ENCODE measurements around the gene RHEB.

RHEB gene

GRCh38 chr7:151553356-151553755, 33.7 kb upstream of the RHEB start:
- H3K27ac ChIP-seq, result peak overlapping the region; percentile 69
- TF ChIP-seq, protein P1, sequence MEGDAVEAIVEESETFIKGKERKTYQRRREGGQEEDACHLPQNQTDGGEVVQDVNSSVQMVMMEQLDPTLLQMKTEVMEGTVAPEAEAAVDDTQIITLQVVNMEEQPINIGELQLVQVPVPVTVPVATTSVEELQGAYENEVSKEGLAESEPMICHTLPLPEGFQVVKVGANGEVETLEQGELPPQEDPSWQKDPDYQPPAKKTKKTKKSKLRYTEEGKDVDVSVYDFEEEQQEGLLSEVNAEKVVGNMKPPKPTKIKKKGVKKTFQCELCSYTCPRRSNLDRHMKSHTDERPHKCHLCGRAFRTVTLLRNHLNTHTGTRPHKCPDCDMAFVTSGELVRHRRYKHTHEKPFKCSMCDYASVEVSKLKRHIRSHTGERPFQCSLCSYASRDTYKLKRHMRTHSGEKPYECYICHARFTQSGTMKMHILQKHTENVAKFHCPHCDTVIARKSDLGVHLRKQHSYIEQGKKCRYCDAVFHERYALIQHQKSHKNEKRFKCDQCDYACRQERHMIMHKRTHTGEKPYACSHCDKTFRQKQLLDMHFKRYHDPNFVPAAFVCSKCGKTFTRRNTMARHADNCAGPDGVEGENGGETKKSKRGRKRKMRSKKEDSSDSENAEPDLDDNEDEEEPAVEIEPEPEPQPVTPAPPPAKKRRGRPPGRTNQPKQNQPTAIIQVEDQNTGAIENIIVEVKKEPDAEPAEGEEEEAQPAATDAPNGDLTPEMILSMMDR (conservative IDR thresholded peaks at IDR 0.05), result no peak

DNA sequence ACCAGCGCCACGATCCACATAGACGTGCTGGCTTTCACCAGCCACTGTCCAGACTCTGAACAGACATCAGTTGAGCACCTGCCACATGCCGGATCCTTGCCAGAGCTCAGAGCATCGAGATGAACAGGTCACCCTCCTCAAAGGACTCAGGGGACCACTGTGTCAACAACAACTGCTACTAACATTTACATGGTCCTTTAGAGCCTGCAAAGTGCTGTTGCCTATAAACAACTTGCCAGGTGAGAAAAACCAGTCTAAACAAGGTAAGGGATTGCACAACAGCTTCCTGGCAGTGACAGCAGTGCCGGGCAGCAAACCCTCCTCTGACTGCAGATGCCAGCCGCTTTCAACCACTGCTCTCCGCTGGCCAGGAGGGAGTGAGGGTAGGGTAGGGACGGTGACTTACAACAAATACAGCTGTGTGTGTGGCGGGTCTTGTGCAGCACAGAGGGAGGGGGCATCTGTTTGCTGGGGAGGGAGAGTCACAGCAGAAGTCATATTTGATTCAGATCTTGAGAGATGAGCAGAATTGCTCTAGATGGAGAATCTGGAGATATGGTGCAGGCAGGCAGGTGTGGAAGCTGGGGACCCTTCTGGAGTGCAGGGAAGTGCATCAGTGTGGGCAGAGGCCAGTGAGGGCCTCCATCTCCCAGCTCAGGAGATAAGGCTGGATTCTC, 32.8 kb upstream of the RHEB start:
- H3K27ac ChIP-seq, result peak overlapping the region; percentile 69
- TF ChIP-seq, protein P1 (conservative IDR thresholded peaks at IDR 0.05), result no peak

DNA sequence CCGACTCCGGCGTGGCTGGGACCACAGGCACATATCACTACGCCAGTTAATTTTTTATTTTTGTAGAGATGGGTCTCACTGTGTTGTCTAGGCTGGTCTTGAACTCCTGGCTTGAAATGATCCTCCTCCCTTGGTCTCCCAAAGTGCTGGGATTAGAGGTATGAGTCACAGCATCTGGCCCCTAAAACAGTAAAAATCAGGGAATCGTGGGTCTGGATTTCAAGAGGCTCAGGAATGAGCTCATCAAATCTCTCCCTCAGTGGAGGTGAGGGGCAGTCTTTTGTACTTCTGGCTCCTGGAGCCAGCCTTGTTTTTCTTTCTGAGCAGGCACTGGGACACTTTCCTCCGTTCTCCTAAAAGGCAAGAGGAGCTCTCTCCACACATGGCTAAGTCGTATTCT, 32.1 kb upstream of the RHEB start:
- TF ChIP-seq, protein P1 (conservative IDR thresholded peaks at IDR 0.05), result no peak
- H3K27ac ChIP-seq, result peak overlapping the region; percentile 69

DNA sequence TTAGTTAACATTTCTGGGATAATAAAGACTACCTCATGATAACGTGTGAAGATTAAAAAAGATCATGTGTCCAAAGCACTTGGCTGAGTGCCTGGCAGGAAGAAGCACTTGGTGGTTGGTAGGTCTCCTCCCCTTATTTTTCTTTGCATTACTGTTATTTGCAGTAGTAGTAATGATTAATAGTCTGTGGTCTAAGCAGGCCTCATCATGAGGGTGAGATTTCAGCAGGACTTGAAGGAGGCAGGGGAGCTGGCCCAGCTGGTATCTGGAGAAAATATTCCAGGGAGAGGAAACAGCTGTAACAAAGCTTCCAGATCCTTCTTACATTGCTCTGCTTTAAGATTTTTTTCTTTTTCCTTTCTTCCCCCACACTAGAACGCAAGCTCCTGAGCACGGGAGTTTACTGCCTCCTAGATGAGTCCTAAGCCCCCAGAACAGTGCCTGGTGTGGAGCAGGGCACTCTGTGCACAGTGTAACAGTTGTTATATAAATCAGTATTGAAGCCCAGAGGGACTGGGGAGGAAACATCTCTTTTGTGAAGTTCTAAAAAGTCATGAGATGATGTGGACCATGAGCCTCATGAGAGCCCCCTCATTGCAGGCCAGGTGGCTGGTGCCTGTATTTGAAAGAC, 31.1 kb upstream of the RHEB start:
- TF ChIP-seq, protein P1 (conservative IDR thresholded peaks at IDR 0.05), result no peak
- H3K27ac ChIP-seq, result peak overlapping the region; percentile 12; the same call in 1 of the 2 replicates

DNA sequence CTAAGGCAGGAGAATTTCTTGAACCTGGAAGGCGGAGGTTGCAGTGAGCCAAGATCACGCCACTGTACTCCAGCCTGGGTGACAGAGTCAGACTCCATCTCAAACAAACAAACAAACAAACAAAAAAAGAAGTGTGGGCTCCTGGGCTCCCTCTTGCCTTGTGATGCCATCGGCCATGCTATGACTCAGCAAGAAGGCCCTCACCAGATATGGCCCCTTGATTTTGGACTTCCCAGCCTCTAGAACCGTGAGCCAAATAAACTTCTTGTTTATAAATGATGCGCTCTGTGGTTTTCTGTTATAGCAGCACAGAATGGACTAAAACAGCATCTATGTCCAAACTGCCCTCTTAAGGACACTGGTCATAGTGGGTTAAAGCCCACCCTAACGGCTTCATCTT, 29.9 kb upstream of the RHEB start:
- TF ChIP-seq, protein P1 (conservative IDR thresholded peaks at IDR 0.05), result no peak
- peak overlapping the region; percentile 12; the same call in 1 of the 2 replicates for H3K27ac ChIP-seq

DNA sequence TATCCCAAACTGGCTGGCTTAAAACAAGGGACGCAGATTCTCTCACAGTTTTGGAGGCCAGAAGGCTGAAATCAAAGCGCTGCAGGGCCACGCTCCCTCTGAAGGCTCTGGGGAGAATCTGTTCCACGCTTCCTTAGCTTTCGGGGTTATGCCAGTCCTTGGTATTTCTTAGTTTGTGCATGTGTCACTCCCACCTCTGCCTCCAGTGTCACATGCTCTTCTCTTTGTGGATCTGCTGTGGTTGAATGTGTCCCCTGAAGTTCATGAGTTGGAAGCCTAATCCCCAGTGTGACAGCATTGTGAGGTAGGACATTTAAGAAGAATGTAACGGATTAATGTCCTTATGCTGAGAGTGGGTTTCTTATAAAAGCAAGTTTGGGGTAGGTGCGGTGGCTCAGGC, 29.4 kb upstream of the RHEB start:
- TF ChIP-seq, protein P1 (conservative IDR thresholded peaks at IDR 0.05), result no peak
- H3K27ac ChIP-seq, result no peak overlapping the region

GRCh38 chr7:151544183-151544582, 24.5 kb upstream of the RHEB start:
- TF ChIP-seq, protein P1 (conservative IDR thresholded peaks at IDR 0.05), result no peak

More at GRCh38 chr7:151544183-151544582, 24.5 kb upstream of the RHEB start:
- no peak overlapping the region for H3K27ac ChIP-seq
